Head of caudate nucleus (tissue), 42 donors: ENCODE results near the gene ANKFY1.

ENCODE experiments used
- DNase-seq, 42 donors: peaks; one replicate each; pipeline versions ENCODE4 v3.0.0 to v3.0.0-alpha.2; 2020 to 2021; ENCODE audit warnings: mixed read lengths in 7 of 42
- intact Hi-C: fragments of 100-400 bp; cut with DNase I; formaldehyde crosslinking; loops from one replicate; pipeline ENCODE4 v1.15.0; 2022

The ANKFY1 gene

GRCh38 chr17:4263282-4264215, at the start of gene ANKFY1:
Gene ANKFY1, minus strand, starts transcription at chr17:4263979. Its CDS starts 38 bp downstream, at chr17:4263941.
- intact Hi-C loops = loop anchor here (5.0 kb wide), 1 partner anchor 34 kb away; no protein-coding TSS in a partner anchor
- DNase-seq = peak; percentile 92 to 99 (median 98)

GRCh38 chr17:4310354-4311060, 46.7 kb upstream of the ANKFY1 start:
- DNase-seq = peak in 40 of 42 donors; percentile 16 to 81 (median 54)
- intact Hi-C loops = no loop called here

GRCh38 chr17:4309897-4310296, 46.1 kb upstream of the ANKFY1 start:
- intact Hi-C loops = loop anchor here (10.0 kb wide), 1 partner anchor 45 kb away; no protein-coding TSS in a partner anchor
- no peak for DNase-seq

- DNase-seq = no peak
- intact Hi-C loops = loop anchor here (10.0 kb wide), 1 partner anchor 47 kb away; no protein-coding TSS in a partner anchor
Measured at GRCh38 chr17:4307179-4307930, 43.6 kb upstream of the ANKFY1 start.

GRCh38 chr17:4305224-4305623, 41.4 kb upstream of the ANKFY1 start:
- intact Hi-C loops = loop anchor here (10.0 kb wide), 1 partner anchor 50 kb away; no protein-coding TSS in a partner anchor
- DNase-seq = no peak

- intact Hi-C loops = loop anchor here (5.0 to 10.0 kb wide), 2 partner anchors 50 to 87 kb away; no protein-coding TSS in a partner anchor
- DNase-seq = peak in 34 of 42 donors; percentile 10 to 89 (median 61)
Measured at GRCh38 chr17:4304417-4305027, 40.7 kb upstream of the ANKFY1 start.

GRCh38 chr17:4301066-4301465, 37.3 kb upstream of the ANKFY1 start:
- peak; percentile 17 to 91 (median 66) for DNase-seq
- intact Hi-C loops = loop anchor here (5.0 to 10.0 kb wide), 2 partner anchors 54 to 84 kb away; no protein-coding TSS in a partner anchor

GRCh38 chr17:4297351-4297750, 33.6 kb upstream of the ANKFY1 start:
- intact Hi-C loops = loop anchor here (5.0 kb wide), 1 partner anchor 35 kb away; the partner anchor contains the start of gene ANKFY1
- no peak for DNase-seq

- no peak for DNase-seq
- intact Hi-C loops = loop anchor here (5.0 kb wide), 1 partner anchor 33 kb away; the partner anchor contains the start of gene ANKFY1
Measured at GRCh38 chr17:4295686-4296085, 31.9 kb upstream of the ANKFY1 start.

- intact Hi-C loops = no loop called here
- DNase-seq = no peak
Measured at GRCh38 chr17:4293572-4293971, 29.8 kb upstream of the ANKFY1 start.

- DNase-seq = no peak
- intact Hi-C loops = no loop called here
Measured at GRCh38 chr17:4287710-4288109, 23.9 kb upstream of the ANKFY1 start.

GRCh38 chr17:4276514-4276913, 12.7 kb upstream of the ANKFY1 start:
- peak in 9 of 42 donors; percentile 10 to 61 (median 42) for DNase-seq
- intact Hi-C loops = no loop called here

- intact Hi-C loops = no loop called here
- DNase-seq = no peak
Measured at GRCh38 chr17:4272972-4273368, 9.2 kb upstream of the ANKFY1 start.

- intact Hi-C loops = no loop called here
- DNase-seq = peak in 6 of 42 donors; percentile 30 to 76 (median 44)
Measured at GRCh38 chr17:4272213-4272971, 8.6 kb upstream of the ANKFY1 start.

GRCh38 chr17:4270736-4271135, 7.0 kb upstream of the ANKFY1 start:
- intact Hi-C loops = no loop called here
- DNase-seq = no peak

- intact Hi-C loops = no loop called here
- no peak for DNase-seq
Measured at GRCh38 chr17:4269915-4270314, 6.1 kb upstream of the ANKFY1 start.

- intact Hi-C loops = no loop called here
- DNase-seq = no peak
Measured at GRCh38 chr17:4267402-4267801, 3.6 kb upstream of the ANKFY1 start.

- DNase-seq = no peak
- intact Hi-C loops = no loop called here
Measured at GRCh38 chr17:4266550-4266949, 2.8 kb upstream of the ANKFY1 start.
